DLD1 (cell line): Measurements from ENCODE around the gene CEP41.

Experiments
- in situ Hi-C: cut with HindIII; loops from 2 replicates; pipeline ENCODE4 v1.10.0; 2017; ENCODE audit warnings: low sequenced_read_pairs

The CEP41 gene

GRCh38 chr7:130440527-130441365 is at the start of gene CEP41:
TSS of gene CEP41 (minus strand) at chr7:130441016. CDS start at chr7:130440966, 50 bp downstream.
- in situ Hi-C loops, result no loop called here

- in situ Hi-C loops, result no loop called here
Measured at GRCh38 chr7:130490311-130490791, 49.5 kb upstream of the CEP41 start.

- in situ Hi-C loops, result no loop called here
Measured at GRCh38 chr7:130489140-130489983, 48.5 kb upstream of the CEP41 start.

GRCh38 chr7:130488392-130489139 is 47.8 kb upstream of the CEP41 start:
- in situ Hi-C loops, result no loop called here

GRCh38 chr7:130486954-130487436 is 46.2 kb upstream of the CEP41 start:
- in situ Hi-C loops, result no loop called here

- in situ Hi-C loops, result no loop called here
Measured at GRCh38 chr7:130486114-130486953, 45.5 kb upstream of the CEP41 start.

- in situ Hi-C loops, result no loop called here
Measured at GRCh38 chr7:130485734-130486113, 44.9 kb upstream of the CEP41 start.

- in situ Hi-C loops, result no loop called here
Measured at GRCh38 chr7:130483031-130483430, 42.2 kb upstream of the CEP41 start.

GRCh38 chr7:130481898-130482297 is 41.1 kb upstream of the CEP41 start:
- in situ Hi-C loops, result no loop called here

GRCh38 chr7:130479716-130480400 is 39.0 kb upstream of the CEP41 start:
- in situ Hi-C loops, result no loop called here

GRCh38 chr7:130478991-130479390 is 38.2 kb upstream of the CEP41 start:
- in situ Hi-C loops, result no loop called here

- in situ Hi-C loops, result no loop called here
Measured at GRCh38 chr7:130476297-130477150, 35.7 kb upstream of the CEP41 start.

GRCh38 chr7:130475776-130476175 is 35.0 kb upstream of the CEP41 start:
- in situ Hi-C loops, result no loop called here

- in situ Hi-C loops, result no loop called here
Measured at GRCh38 chr7:130473876-130474275, 33.1 kb upstream of the CEP41 start.

- in situ Hi-C loops, result no loop called here
Measured at GRCh38 chr7:130473289-130473688, 32.5 kb upstream of the CEP41 start.

GRCh38 chr7:130471974-130472373 is 31.2 kb upstream of the CEP41 start:
- in situ Hi-C loops, result no loop called here

- in situ Hi-C loops, result no loop called here
Measured at GRCh38 chr7:130468612-130469011, 27.8 kb upstream of the CEP41 start.
